ENCODE results near the gene GNPNAT1. TPM values are rescaled to one million over a fixed set of nuclear protein-coding genes. Genes with fewer than 3 reads are reported as not detected.
A peak's percentile ranks its signal among the peaks of the same experiment; 100 is the strongest.

The GNPNAT1 gene
- total RNA-seq, 1 donor = 35.5 TPM

DNA sequence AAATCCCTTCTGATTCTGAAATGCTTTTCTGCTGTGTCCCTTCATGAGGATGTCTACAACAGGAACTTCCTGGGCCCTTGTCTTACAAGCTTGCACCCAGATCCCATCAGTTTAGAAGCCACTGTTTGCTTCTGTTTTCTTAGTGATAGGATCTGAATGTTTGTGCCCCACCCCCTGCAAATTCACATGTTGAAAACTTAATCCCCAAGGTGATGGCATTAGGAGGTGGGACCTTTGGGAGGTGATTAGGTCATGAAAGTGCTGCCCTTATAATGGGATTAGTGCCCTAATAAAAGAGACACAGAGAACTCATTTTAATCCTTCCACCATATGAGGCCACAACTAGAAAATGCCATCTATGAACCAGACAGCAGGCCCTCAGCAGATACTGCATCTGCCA lies 36.0 kb upstream of the GNPNAT1 start:
- no peak overlapping the region for H2AFZ ChIP-seq (ENCODE audit: low read length)
- H3K4me1 ChIP-seq (ENCODE audit: insufficient read depth, low read length) = peaks cover 6% of the 10 kb centered on the region
- no peaks in the 10 kb centered on the region for H4K20me1 ChIP-seq (ENCODE audit: insufficient read depth, low read length)
- no peak overlapping the region for H3K4me2 ChIP-seq (ENCODE audit: insufficient read depth, low read length)
- DNase-seq (ENCODE audit: insufficient read length, low spot score, missing footprints) = no peak
- H3K4me3 ChIP-seq (ENCODE audit: insufficient read depth, low read length) = no peak overlapping the region
- H3K36me3 ChIP-seq (ENCODE audit: insufficient read depth, low read length) = no peaks in the 10 kb centered on the region
- H3K79me2 ChIP-seq (ENCODE audit: insufficient read depth, low read length) = no peaks in the 10 kb centered on the region
- TF ChIP-seq, protein P1, sequence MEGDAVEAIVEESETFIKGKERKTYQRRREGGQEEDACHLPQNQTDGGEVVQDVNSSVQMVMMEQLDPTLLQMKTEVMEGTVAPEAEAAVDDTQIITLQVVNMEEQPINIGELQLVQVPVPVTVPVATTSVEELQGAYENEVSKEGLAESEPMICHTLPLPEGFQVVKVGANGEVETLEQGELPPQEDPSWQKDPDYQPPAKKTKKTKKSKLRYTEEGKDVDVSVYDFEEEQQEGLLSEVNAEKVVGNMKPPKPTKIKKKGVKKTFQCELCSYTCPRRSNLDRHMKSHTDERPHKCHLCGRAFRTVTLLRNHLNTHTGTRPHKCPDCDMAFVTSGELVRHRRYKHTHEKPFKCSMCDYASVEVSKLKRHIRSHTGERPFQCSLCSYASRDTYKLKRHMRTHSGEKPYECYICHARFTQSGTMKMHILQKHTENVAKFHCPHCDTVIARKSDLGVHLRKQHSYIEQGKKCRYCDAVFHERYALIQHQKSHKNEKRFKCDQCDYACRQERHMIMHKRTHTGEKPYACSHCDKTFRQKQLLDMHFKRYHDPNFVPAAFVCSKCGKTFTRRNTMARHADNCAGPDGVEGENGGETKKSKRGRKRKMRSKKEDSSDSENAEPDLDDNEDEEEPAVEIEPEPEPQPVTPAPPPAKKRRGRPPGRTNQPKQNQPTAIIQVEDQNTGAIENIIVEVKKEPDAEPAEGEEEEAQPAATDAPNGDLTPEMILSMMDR (IDR thresholded peaks at IDR 0.05; ENCODE audit: extremely low read depth, low read depth, low read length) = no peak
- no peaks in the 10 kb centered on the region for H3K9me3 ChIP-seq (ENCODE audit: low read depth, low read length)
- H3K27me3 ChIP-seq (ENCODE audit: insufficient read depth, low read length) = no peaks in the 10 kb centered on the region
- no peak overlapping the region for H3K27ac ChIP-seq (ENCODE audit: low read depth, low read length)

DNA sequence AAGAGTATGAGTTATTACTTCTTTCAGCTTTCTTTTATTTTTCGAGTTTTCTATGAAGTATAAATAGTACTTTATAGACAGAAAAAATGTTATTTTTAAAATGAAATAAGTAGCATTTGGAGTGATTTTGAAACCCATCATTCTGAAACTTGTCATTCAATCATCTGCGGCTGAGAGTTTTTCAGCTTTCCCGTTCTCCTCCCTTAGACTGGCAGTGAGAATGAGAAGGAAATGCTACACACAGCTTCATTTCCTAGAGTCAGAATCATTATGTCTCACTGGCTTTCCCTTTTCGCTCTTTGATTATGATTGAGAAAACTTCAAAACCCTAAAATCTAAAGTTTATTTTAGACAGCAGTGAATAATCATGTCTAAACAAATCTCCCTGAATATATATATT lies 33.7 kb upstream of the GNPNAT1 start:
- H3K4me3 ChIP-seq (ENCODE audit: insufficient read depth, low read length) = no peak overlapping the region
- no peaks in the 10 kb centered on the region for H3K36me3 ChIP-seq (ENCODE audit: insufficient read depth, low read length)
- no peaks in the 10 kb centered on the region for H3K79me2 ChIP-seq (ENCODE audit: insufficient read depth, low read length)
- H3K27ac ChIP-seq (ENCODE audit: low read depth, low read length) = no peak overlapping the region
- peak overlapping the region; percentile 55 for H3K4me2 ChIP-seq (ENCODE audit: insufficient read depth, low read length)
- no peaks in the 10 kb centered on the region for H3K27me3 ChIP-seq (ENCODE audit: insufficient read depth, low read length)
- TF ChIP-seq, protein P1 (IDR thresholded peaks at IDR 0.05; ENCODE audit: extremely low read depth, low read depth, low read length) = no peak
- peaks cover 6% of the 10 kb centered on the region for H3K4me1 ChIP-seq (ENCODE audit: insufficient read depth, low read length)
- H3K9me3 ChIP-seq (ENCODE audit: low read depth, low read length) = no peaks in the 10 kb centered on the region
- no peaks in the 10 kb centered on the region for H4K20me1 ChIP-seq (ENCODE audit: insufficient read depth, low read length)
- no peak overlapping the region for H2AFZ ChIP-seq (ENCODE audit: low read length)
- no peak for DNase-seq (ENCODE audit: insufficient read length, low spot score, missing footprints)

GRCh38 chr14:52824462-52824861 lies 33.1 kb upstream of the GNPNAT1 start:
- H3K4me2 ChIP-seq (ENCODE audit: insufficient read depth, low read length) = peak overlapping the region; percentile 50

GRCh38 chr14:52821805-52822250 lies 30.4 kb upstream of the GNPNAT1 start:
- Histone ChIP-seq H3K27me3 (ENCODE audit: insufficient read depth, low read length) (no peaks in the 10 kb centered on the region), H3K4me1 (ENCODE audit: insufficient read depth, low read length) (peaks cover 6% of the 10 kb centered on the region), H3K9me3 (ENCODE audit: low read depth, low read length) (no peaks in the 10 kb centered on the region), H2AFZ (ENCODE audit: low read length) (peak overlapping the region; percentile 57), H3K79me2 (ENCODE audit: insufficient read depth, low read length) (no peaks in the 10 kb centered on the region), H3K36me3 (ENCODE audit: insufficient read depth, low read length) (no peaks in the 10 kb centered on the region), H4K20me1 (ENCODE audit: insufficient read depth, low read length) (no peaks in the 10 kb centered on the region), H3K27ac (ENCODE audit: low read depth, low read length) (no peak overlapping the region), H3K4me2 (ENCODE audit: insufficient read depth, low read length) (no peak overlapping the region), H3K4me3 (ENCODE audit: insufficient read depth, low read length) (no peak overlapping the region)
- TF ChIP-seq, protein P1 (IDR thresholded peaks at IDR 0.05; ENCODE audit: extremely low read depth, low read depth, low read length) = no peak
- no peak for DNase-seq (ENCODE audit: insufficient read length, low spot score, missing footprints)

More at GRCh38 chr14:52824462-52824861, 33.1 kb upstream of the GNPNAT1 start:
- no peaks in the 10 kb centered on the region for H3K27me3 ChIP-seq (ENCODE audit: insufficient read depth, low read length)
- H3K79me2 ChIP-seq (ENCODE audit: insufficient read depth, low read length) = no peaks in the 10 kb centered on the region
- H2AFZ ChIP-seq (ENCODE audit: low read length) = no peak overlapping the region
- no peak overlapping the region for H3K27ac ChIP-seq (ENCODE audit: low read depth, low read length)
- H4K20me1 ChIP-seq (ENCODE audit: insufficient read depth, low read length) = no peaks in the 10 kb centered on the region
- H3K9me3 ChIP-seq (ENCODE audit: low read depth, low read length) = no peaks in the 10 kb centered on the region
- TF ChIP-seq, protein P1 (IDR thresholded peaks at IDR 0.05; ENCODE audit: extremely low read depth, low read depth, low read length) = no peak
- DNase-seq (ENCODE audit: insufficient read length, low spot score, missing footprints) = no peak
- H3K4me3 ChIP-seq (ENCODE audit: insufficient read depth, low read length) = no peak overlapping the region
- H3K4me1 ChIP-seq (ENCODE audit: insufficient read depth, low read length) = peaks cover 6% of the 10 kb centered on the region
- no peaks in the 10 kb centered on the region for H3K36me3 ChIP-seq (ENCODE audit: insufficient read depth, low read length)

Data from osteoblast (primary cell).